T follicular helper cell (primary cell): ENCODE data around the gene DDX17.

Experiments used
- DNase-seq: peaks from one replicate; pipeline ENCODE4 v3.0.0-alpha.2; 2020; ENCODE audit warnings: low read depth

Gene DDX17

DNA sequence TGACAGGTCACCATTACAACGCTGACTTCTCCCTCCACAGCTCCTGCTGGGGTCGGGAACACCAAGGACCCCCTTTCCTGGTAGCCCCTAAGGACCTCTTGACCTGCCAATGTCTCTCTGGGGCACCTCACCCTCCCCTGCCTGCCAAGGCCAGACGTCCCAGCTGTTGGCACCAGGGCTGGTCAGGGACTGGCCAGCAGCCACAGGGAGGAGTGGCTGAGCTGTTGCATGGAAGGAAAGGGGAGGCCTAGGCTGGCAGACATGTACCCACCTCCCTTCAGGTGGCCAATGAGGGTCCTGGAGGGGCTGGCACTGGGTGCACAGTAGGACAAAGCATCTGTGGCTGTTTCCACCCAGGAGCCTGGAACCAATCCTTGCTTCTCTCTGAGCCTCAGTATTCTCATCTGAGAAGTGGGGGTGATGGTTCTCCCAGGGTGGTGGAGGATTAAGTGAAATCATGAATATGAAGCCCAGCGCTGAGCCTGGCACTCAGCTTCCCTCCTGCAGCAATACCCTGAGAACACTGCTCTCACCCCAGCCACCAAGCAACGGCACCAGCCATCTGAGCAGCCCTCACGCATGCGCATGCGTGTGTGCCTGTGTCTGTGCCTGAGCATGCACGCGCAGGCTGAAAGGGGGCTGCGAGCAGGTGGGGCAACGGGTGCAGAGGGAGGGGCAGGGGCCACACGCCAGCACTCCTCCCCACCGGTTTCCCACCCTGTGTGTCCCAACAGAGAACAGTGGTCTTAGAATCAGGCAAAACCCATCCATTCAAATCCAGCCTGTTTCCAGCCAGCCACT is 57.0 kb downstream of the DDX17 start:
- DNase-seq: no peak

- no peak for DNase-seq
These were observed 60.0 kb downstream of the DDX17 start for GRCh38 chr22:38446018-38446601.

DNA sequence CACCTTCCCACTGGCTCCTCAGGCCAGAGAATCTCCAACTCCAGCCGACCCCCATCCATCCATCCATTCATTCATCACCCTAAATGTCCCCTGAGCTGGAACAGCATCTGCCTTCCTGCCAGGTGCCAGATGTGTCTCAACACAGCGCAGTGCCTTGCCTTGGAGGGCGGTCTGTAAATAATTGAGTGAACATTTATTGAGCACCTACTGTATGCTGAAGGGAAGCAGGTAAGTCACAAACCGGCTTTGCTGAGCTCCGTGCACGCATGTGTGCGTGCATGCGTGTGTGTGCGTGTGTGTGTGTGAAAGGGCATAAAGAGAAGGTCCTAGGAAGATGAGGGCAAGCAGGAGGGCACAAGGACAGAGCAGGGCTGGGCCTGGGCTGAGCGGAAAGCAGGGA is 61.3 kb downstream of the DDX17 start:
- DNase-seq: no peak

DNA sequence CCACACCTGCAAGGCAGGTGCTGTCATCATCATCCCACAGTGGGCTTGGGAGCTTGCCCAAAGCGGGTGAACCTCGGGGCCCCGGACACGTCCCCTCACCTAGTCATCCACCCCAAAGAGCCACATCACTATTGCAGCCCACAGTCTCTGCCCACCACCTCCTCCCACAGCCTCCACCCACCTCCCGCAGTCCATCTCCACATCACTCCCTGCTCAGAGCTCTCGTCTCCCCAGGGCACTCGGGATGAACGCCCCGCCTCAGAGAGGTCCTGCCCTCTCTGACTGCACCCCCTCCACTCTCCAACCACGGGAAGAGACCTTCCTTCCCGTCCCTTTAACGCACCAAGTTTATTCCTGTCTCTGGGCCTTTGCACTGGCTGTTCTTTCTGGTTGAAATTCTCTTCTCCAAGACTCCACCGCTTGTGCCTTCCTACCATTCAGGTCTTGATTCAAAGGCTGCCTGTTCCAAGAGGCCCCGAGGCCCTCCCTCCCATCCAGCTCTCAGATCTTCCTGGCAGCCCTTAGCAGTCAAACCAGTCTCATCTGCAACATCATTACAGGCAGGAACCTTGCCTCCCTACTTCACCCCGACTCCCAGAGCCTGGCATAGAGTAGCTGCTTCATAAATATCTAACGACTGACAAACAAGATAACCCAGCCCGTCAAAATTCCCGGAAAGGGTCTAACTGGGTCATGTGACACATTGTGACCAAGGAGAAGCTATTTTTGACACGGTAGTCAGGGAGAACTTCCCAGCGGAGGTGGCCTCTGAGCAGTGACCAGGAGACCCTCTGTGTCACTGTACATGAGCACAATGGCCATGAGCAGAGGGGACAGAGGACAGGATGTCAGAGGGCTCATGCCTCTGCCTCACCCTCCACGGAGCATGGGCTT is 62.2 kb downstream of the DDX17 start:
- no peak for DNase-seq

DNA sequence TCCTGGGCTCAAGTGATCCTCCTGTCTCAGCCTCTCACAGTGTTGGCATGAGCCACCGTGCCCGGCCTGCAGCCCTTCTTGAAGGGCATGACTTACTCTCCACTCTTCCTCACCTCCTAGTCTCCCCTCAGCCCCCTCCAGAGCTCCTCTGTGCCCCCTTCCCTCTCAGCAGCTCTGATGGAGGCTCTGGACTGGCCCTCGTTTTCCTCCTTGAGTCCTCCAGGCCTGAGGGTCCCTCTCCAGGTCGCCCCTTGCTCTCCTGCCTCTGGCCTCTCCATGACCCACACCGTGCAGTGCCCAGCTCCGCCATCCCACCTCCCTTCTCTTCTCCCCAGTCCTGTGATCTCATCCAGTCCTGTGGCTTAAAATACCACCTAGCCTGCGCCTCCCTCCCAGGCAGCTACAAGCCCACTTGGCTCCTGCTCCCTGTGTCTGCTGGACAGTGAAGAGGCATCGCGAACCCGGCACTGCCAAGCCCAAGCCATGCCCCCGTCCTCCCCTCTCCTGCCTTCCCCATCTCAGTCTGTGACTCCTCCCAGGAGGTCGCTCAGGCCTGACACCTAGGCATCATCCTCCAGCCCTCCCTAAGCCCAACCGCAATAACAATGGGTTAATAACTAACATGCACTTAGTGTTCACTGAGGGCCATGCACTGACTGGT is 63.0 kb downstream of the DDX17 start:
- DNase-seq: no peak

DNA sequence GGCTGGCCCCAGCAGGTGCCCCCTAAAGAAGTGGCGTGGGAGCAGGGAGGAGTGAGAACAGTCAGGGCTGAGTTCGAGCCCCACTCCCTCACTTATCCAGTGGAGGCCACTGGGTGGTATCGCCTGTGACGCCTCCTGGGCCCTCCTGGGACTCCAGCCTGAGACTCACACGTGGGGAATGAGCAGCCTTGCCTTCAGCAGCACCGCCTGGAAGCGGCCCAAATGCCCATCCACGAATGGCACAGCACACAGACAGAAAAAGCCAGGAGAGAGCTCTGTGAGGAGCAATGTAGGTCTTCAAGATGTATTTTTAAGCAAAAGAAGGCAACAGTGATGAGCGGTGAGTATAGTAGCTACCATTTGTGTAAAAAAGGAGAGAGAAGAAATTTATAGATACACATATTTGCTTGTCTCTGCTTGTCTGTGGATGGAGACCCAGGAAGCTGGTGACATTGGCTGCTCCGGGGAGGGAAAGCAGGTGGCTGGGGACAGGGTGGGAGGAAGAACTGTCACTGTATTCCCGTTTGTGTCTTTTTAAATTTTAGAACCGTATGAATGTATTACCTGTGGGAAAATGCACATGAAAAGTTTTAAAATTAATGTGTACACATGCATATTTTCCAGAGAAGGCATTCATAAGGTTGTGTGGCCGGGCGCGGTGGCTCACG is 64.4 kb downstream of the DDX17 start:
- DNase-seq: no peak

GRCh38 chr22:38440747-38441350 is 65.3 kb downstream of the DDX17 start:
- DNase-seq: no peak

DNA sequence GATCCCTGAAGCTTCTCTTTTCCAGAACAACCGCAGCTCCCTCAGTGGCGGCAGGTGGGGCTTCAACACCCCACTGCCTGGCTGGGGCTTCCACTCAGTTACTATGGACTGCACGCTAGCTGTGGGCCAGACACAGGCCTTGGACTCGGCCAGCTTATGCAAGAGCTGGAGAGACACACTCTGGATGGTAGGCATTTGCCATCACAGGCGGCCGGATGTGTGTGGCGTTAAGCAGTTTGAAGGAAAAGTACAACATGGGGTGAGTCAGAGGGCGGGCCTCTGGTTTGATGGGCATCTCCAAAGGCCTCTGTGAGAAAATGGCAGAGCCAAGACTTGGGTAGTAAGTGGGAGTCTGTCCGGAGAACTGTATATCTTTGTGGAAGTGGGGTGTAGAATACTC is 68.7 kb downstream of the DDX17 start:
- no peak for DNase-seq

DNA sequence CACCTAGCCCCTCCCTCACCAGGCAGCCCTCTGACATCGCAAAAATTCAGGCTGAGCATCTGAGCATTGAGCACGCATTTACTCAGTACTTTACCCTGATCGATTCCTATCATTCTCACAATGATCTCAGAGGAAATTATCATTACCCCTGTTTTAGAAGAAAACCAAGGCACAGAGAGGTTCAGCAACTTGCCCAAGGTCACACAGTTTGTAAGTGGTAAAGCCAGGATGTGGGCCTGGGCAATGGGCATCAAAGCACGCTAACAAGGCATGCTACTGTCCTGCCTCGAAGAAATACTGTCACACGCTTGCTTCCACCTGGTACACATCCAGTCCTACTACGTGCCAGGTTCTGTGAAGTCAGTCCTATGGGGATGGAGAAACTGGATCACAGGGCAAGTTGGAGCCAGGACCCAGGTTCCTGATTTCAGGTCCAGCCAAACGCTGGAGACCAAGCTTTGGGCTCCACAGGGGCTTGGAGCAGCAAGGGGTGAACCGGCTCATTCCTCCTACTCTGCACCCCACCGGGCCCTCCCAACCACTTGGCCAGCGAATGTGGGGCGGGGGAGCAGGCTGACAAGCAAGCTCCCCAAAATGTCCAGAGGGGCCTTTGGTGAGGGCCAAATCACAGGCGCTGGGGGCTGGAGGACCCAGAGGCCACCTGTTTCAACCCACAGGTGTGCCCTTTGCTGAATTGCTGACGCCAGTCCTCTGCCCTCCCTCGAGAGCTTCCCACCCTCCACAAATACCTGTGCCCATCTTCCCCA is 69.3 kb downstream of the DDX17 start:
- DNase-seq: no peak

GRCh38 chr22:38435965-38436364 is 70.1 kb downstream of the DDX17 start:
- no peak for DNase-seq

DNA sequence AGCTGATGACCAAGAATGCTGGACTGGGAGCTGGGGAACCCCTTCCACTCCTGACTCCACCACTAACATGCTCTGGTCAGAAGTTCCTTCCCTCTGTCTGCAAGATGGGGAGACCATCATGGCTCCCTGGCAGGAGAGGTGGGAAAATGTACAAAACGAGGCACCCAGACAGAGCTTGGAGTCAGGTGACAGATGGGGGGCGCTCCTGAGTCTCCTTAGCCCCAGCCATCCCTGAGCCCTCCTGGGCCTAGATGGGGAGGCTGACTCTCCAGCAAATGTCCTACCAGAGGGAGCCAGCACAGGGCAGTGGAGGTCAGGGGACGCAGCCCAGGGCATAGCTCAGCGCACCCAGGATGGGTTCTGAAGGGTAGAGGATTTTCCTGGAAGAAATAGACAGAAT is 71.1 kb downstream of the DDX17 start:
- DNase-seq: no peak

DNA sequence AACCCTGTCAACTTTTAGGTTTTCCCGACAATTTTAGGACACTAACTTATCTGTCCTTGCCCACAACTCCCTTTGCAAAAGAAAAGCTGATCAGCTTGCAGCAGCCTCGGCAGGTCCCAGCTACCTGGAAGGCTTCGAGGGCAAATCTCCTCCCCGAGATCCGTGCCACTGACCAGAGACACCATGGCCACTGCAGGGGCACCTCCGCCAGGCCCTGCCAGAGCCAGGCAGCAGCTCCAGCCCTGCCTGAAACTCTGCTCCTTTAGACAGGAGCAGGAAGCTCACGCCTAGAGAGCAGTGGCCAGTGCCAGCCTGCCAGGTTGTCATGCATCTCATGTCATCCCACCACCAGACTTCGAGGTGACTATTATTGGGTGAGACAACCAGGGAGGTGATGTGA is 72.2 kb downstream of the DDX17 start:
- DNase-seq: no peak
